Measurements from ENCODE around the gene DMTF1. TPM values are rescaled to one million over a fixed set of nuclear protein-coding genes. Genes with fewer than 3 reads are reported as not detected.
A peak's percentile ranks its signal among the peaks of the same experiment; 100 is the strongest.

DMTF1 gene
- total RNA-seq, 2 donors from 2014 or later: 90.0 to 103 TPM

DNA sequence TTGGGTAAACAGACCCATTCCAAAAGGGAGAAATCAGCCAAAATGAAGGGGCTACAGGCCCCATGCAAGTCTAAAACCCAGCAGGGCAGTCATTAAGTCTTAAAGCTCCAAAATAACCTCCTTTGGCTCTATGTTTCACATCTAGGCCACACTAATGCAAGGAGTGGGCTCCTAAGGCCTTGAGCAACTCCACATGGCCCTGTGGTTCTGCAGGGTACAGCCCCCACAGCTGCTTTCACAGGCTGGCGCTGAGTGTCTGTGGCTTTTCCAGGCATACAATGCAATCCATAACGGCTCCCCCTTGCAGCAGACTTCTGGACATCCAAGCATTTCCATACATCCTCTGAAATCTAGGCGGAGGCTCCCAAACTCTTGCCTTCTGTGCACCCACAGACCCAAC, 58.3 kb downstream of the DMTF1 start:
- H3K27ac Mint-ChIP-seq: no peak overlapping the region
- H3K36me3 Mint-ChIP-seq (ENCODE audit: insufficient read depth in 2 of 2): peaks cover 25 to 36% of the 10 kb centered on the region in 2 donors
- no peaks in the 10 kb centered on the region for H3K27me3 Mint-ChIP-seq (ENCODE audit: low read depth)
- ATAC-seq (replicated peaks in 1 of 2) (no peak), DNase-seq (no peak)
- peaks cover 84% of the 10 kb centered on the region for H3K4me1 Mint-ChIP-seq (ENCODE audit: low read depth)
- H3K9me3 Mint-ChIP-seq: peaks cover 7 to 11% of the 10 kb centered on the region in 2 donors
- no peak overlapping the region for H3K4me3 Mint-ChIP-seq

GRCh38 chr7:87212498-87212897, 60.2 kb downstream of the DMTF1 start:
- Mint-ChIP-seq H3K27ac (peak overlapping the region; percentile 89), H3K4me3 (peak overlapping the region; percentile 76 to 86), H3K36me3 (ENCODE audit: insufficient read depth in 2 of 2) (peaks cover 15 to 23% of the 10 kb centered on the region in 2 donors), H3K27me3 (ENCODE audit: low read depth) (no peaks in the 10 kb centered on the region), H3K9me3 (peaks cover 2 to 6% of the 10 kb centered on the region in 2 donors), H3K4me1 (ENCODE audit: low read depth) (peaks cover 90% of the 10 kb centered on the region)
- DNase-seq: no peak
- ATAC-seq (replicated peaks in 1 of 2): no peak

- DNase-seq (no peak), ATAC-seq (replicated peaks in 1 of 2) (no peak)
- peak overlapping the region; percentile 76 to 86 for H3K4me3 Mint-ChIP-seq
- H3K27me3 Mint-ChIP-seq (ENCODE audit: low read depth): no peaks in the 10 kb centered on the region
- H3K27ac Mint-ChIP-seq: peak overlapping the region; percentile 94
- H3K36me3 Mint-ChIP-seq (ENCODE audit: insufficient read depth in 2 of 2): peaks cover 13 to 16% of the 10 kb centered on the region in 2 donors
- H3K4me1 Mint-ChIP-seq (ENCODE audit: low read depth): peaks cover 87% of the 10 kb centered on the region
- peaks cover 0 to 6% of the 10 kb centered on the region in 2 donors for H3K9me3 Mint-ChIP-seq
These were observed 61.0 kb downstream of the DMTF1 start for GRCh38 chr7:87213252-87213651.

GRCh38 chr7:87213811-87214210, 61.6 kb downstream of the DMTF1 start:
- DNase-seq (no peak), ATAC-seq (replicated peaks in 1 of 2) (no peak)
- Mint-ChIP-seq H3K27me3 (ENCODE audit: low read depth) (no peaks in the 10 kb centered on the region), H3K36me3 (ENCODE audit: insufficient read depth in 2 of 2) (peaks cover 9 to 11% of the 10 kb centered on the region in 2 donors), H3K9me3 (peaks cover 0 to 1% of the 10 kb centered on the region in 2 donors), H3K4me1 (ENCODE audit: low read depth) (peaks cover 82% of the 10 kb centered on the region), H3K27ac (peak overlapping the region; percentile 94), H3K4me3 (peak overlapping the region; percentile 76 to 86)

DNA sequence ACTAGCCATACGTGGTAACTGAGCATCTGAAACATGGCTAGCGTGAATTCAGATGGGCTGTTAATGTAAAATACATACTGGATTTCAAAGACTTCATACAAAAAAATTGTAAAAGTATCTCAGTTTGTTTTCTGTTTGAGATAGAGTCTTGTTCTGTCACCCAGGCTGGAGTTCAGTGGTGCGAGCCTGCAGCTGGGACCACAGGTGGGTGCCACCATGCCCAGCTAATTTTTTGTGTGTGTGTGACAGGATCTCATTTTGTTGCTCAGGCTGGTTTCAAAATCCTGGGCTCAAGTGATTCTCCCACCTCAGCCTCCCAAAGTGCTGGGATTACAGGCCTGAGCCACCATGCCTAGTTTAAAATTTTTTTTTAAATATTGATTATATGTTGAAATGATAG, 62.8 kb downstream of the DMTF1 start:
- DNase-seq (no peak), ATAC-seq (replicated peaks in 1 of 2) (no peak)
- Mint-ChIP-seq H3K27ac (no peak overlapping the region), H3K36me3 (ENCODE audit: insufficient read depth in 2 of 2) (peaks cover 5 to 12% of the 10 kb centered on the region in 2 donors), H3K4me3 (peak overlapping the region; percentile 76 to 86), H3K9me3 (no peaks in the 10 kb centered on the region), H3K4me1 (ENCODE audit: low read depth) (peaks cover 69% of the 10 kb centered on the region), H3K27me3 (ENCODE audit: low read depth) (no peaks in the 10 kb centered on the region)

DNA sequence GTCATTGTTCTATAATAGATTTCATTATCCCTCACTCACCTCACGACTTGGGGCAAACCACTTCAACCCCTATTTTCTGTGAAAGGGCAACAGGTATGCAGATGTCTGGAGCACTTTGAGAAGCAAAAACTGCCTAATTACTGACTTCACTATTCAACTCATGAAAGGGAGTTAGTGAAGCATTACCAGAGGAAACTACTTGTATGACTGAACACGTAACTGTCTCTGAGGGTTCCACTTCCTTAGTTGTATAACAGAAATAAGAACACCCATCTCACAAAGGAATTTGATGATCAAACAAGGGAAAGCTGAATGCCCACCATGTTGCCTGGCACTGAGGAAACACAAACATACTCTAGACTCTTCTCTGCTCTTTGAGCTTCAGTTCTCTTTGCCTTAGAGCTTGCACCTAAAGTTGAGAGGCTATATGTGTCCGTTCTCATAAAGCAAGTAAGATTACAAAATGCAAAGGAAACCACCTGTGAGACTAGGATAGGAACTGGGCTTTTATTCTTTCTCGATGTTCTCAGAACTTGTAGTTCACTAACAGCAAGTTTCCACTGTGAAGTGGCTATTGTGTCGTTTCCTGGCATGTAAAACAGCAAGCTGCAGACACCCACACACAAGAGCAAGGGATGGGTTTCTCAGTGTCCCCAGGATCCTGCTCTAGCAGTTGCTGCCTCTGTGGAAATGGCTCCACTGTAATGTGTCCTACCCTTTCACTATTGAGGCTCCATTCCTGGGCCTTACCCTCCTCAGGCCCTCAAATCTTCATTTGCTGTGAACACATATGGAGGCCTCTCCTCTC, 64.7 kb downstream of the DMTF1 start:
- peak overlapping the region; percentile 97 to 100 for H3K4me3 Mint-ChIP-seq
- no peaks in the 10 kb centered on the region for H3K9me3 Mint-ChIP-seq
- DNase-seq (peak; percentile 53 to 62), ATAC-seq (replicated peaks in 1 of 2) (peak; percentile 59 to 60)
- peaks cover 11% of the 10 kb centered on the region for H3K27me3 Mint-ChIP-seq (ENCODE audit: low read depth)
- H3K4me1 Mint-ChIP-seq (ENCODE audit: low read depth): peaks cover 59% of the 10 kb centered on the region
- H3K36me3 Mint-ChIP-seq (ENCODE audit: insufficient read depth in 2 of 2): peaks cover 5 to 10% of the 10 kb centered on the region in 2 donors
- H3K27ac Mint-ChIP-seq: peak overlapping the region; percentile 96

DNA sequence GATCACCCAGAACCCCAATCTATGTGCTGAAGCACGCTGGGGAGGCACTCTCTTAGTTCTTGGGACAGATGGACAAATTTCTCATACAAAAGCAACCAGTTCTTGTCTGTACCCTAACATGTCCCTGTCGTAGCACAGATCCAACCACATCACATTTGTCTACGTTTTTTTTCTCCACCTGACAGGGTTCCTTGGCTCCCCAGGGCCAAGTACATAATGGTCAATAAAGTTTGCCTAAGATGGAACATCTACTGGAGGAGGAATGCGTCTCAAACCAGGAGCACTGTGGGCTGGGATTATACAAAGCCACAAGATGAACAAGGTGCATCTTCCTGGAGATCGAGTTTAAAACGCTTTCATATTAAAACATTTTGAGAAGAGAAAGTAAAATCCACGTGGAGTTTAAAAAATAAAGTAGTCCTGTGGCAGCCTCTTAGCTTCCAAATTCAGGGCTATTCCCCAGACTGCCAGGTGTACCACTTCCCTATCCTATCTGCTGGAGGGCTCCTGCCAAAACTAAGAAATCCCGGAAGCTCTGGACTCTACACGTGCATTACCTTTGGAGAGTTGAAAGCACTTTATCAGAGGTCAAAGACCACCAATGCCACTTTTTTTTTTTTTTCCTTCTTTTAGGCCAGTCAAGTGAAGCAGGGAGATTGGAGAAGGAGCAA, 65.9 kb downstream of the DMTF1 start:
- Mint-ChIP-seq H3K4me1 (ENCODE audit: low read depth) (peaks cover 47% of the 10 kb centered on the region), H3K27me3 (ENCODE audit: low read depth) (peaks cover 11% of the 10 kb centered on the region), H3K36me3 (ENCODE audit: insufficient read depth in 2 of 2) (peaks cover 2 to 10% of the 10 kb centered on the region in 2 donors), H3K27ac (peak overlapping the region; percentile 96), H3K4me3 (peak overlapping the region; percentile 97 to 100), H3K9me3 (no peaks in the 10 kb centered on the region)
- DNase-seq (no peak), ATAC-seq (replicated peaks in 1 of 2) (no peak)

DNA sequence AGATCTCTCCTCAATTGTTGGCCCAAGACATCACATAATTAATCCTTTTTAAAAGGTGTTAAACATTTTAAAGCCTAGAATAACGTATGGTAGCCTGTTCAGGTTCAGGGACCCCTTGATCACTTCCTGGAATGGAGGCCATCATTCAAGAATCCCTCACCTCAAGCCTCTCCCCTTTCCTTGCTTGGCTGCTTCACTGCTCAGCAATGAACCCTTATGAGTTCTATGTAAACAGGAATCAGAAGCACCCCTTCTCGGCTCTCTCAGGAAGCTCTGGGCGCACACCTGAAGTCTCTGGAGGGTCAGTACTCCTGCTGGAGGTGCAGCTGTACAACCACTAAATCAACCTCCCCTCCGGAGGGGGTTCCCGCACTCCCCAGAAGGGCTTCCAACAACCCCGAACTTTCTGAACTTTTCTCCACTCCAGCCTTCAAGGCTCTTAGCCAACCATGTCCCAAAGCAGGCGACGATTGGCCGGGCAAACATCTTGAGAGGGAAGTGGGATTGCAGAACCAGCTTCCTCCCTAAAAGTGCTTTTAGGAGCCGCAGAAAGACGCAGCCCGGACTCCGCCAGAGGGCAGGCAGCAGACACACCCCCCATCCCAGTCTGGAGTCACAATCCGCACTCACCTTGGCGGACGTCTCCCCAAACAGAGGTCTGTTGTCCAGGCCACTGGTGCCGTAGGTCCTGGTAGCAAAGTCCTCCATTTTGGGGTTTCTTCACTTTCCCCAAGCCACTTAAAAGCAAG, 66.7 kb downstream of the DMTF1 start:
- Mint-ChIP-seq H3K9me3 (no peaks in the 10 kb centered on the region), H3K36me3 (ENCODE audit: insufficient read depth in 2 of 2) (peaks cover 2 to 10% of the 10 kb centered on the region in 2 donors), H3K27ac (peak overlapping the region; percentile 96), H3K4me3 (peak overlapping the region; percentile 97 to 100), H3K4me1 (ENCODE audit: low read depth) (peaks cover 38% of the 10 kb centered on the region), H3K27me3 (ENCODE audit: low read depth) (peaks cover 11% of the 10 kb centered on the region)
- peak; percentile 31 to 39 for DNase-seq
- no peak for ATAC-seq (replicated peaks in 1 of 2)

- H3K4me3 Mint-ChIP-seq: peak within 1 kb of the TSS; percentile 97 to 100
- peak; percentile 67 to 68 for ATAC-seq (replicated peaks in 1 of 2)
These were observed 67.3 kb downstream of the DMTF1 start, which contains the start of gene TMEM243 for GRCh38 chr7:87219545-87220025. TMEM243 (minus strand) TSS chr7:87219732; CDS start chr7:87219503, 229 bp downstream.

GRCh38 chr7:87220026-87220733, 67.9 kb downstream of the DMTF1 start:
- ATAC-seq (replicated peaks in 1 of 2) (peak; percentile 56 to 60), DNase-seq (peak; percentile 86)
- Mint-ChIP-seq H3K9me3 (no peaks in the 10 kb centered on the region), H3K36me3 (ENCODE audit: insufficient read depth in 2 of 2) (peaks cover 2 to 10% of the 10 kb centered on the region in 2 donors), H3K4me1 (ENCODE audit: low read depth) (peaks cover 27% of the 10 kb centered on the region), H3K4me3 (peak overlapping the region; percentile 97 to 100), H3K27ac (peak overlapping the region; percentile 96), H3K27me3 (ENCODE audit: low read depth) (peaks cover 11% of the 10 kb centered on the region)

More at GRCh38 chr7:87219545-87220025, 67.3 kb downstream of the DMTF1 start, which contains the start of gene TMEM243:
- Mint-ChIP-seq H3K36me3 (ENCODE audit: insufficient read depth in 2 of 2) (peaks cover 2 to 10% of the 10 kb centered on the region in 2 donors), H3K27me3 (ENCODE audit: low read depth) (peaks cover 11% of the 10 kb centered on the region), H3K27ac (peak within 1 kb of the TSS; percentile 96), H3K4me1 (ENCODE audit: low read depth) (peaks cover 32% of the 10 kb centered on the region), H3K9me3 (no peaks in the 10 kb centered on the region)
- DNase-seq: peak; percentile 84 to 89

GRCh38 chr7:87220734-87221215, 68.5 kb downstream of the DMTF1 start:
- no peak for DNase-seq
- Mint-ChIP-seq H3K27me3 (ENCODE audit: low read depth) (peaks cover 11% of the 10 kb centered on the region), H3K36me3 (ENCODE audit: insufficient read depth in 2 of 2) (peaks cover 2 to 10% of the 10 kb centered on the region in 2 donors), H3K4me3 (peak overlapping the region; percentile 97 to 100), H3K9me3 (no peaks in the 10 kb centered on the region), H3K4me1 (ENCODE audit: low read depth) (peaks cover 25% of the 10 kb centered on the region), H3K27ac (no peak overlapping the region)
- ATAC-seq (replicated peaks in 1 of 2): no peak

- peaks cover 23% of the 10 kb centered on the region for H3K4me1 Mint-ChIP-seq (ENCODE audit: low read depth)
- peaks cover 15% of the 10 kb centered on the region for H3K27me3 Mint-ChIP-seq (ENCODE audit: low read depth)
- H3K36me3 Mint-ChIP-seq (ENCODE audit: insufficient read depth in 2 of 2): peaks cover 2 to 9% of the 10 kb centered on the region in 2 donors
- H3K27ac Mint-ChIP-seq: no peak overlapping the region
- DNase-seq (no peak), ATAC-seq (replicated peaks in 1 of 2) (peak; percentile 36 to 47)
- no peak overlapping the region for H3K4me3 Mint-ChIP-seq
- H3K9me3 Mint-ChIP-seq: no peaks in the 10 kb centered on the region
These were observed 71.4 kb downstream of the DMTF1 start for GRCh38 chr7:87223666-87224065.
